ENCODE results near the gene ARL4D. TPM values are rescaled to one million over a fixed set of nuclear protein-coding genes. Genes with fewer than 3 reads are reported as not detected.

Gene ARL4D
- total and polyA plus RNA-seq, 2 donors (not counting 3 experiments of a cell fraction or from before 2014, with no cell fraction given): 3.8 to 4.1 TPM

DNA sequence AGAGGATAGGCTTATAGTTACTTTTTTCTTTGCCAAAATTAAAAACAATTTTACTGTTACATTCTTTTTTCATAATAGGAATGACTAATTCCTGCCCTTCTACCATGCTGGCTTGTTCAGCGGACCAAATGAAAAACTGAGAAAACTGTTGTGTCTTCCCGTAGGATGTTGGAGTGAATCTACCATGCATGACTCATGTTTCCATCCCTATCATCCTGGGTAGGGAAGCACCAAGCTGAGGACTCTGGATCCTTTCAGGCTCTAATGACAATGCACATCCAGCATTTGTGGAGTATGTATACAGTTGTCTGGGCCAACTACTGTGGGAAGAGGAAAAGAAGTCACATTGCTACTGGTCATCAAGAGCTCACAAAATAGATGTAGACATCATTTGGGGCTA lies 43.9 kb downstream of the ARL4D start:
- Histone ChIP-seq H3K4me3 (replicated peaks in 1 of 3; ENCODE audit: insufficient read depth in 1 of 3, low read depth in 1 of 3, low read length in 3 of 3) (no peak overlapping the region), H3K9ac (replicated peaks; ENCODE audit: extremely low read depth, insufficient read depth, low read length) (no peak overlapping the region), H4K20me1 (replicated peaks; ENCODE audit: control insufficient read depth, extremely low read depth, insufficient read depth, low read length) (no peaks in the 10 kb centered on the region), H3K27me3 (ENCODE audit: control insufficient read depth in 2 of 2, insufficient read depth in 2 of 2, low read length in 2 of 2) (peaks cover 4 to 6% of the 10 kb centered on the region in 2 experiments), H3K27ac (ENCODE audit: insufficient read depth, low read depth, low read length) (no peak overlapping the region), H3K4me2 (ENCODE audit: insufficient read depth, low read length) (no peak overlapping the region), H3K36me3 (ENCODE audit: control insufficient read depth in 2 of 2, extremely low read depth in 1 of 2, insufficient read depth in 2 of 2, low read length in 2 of 2) (no peaks in the 10 kb centered on the region), H2AFZ (ENCODE audit: low read depth, low read length) (no peak overlapping the region), H3K79me2 (ENCODE audit: control insufficient read depth, insufficient read depth, low read length) (no peaks in the 10 kb centered on the region), H3K4me1 (ENCODE audit: control insufficient read depth, extremely low read depth, insufficient read depth, low read length) (no peaks in the 10 kb centered on the region), H3K9me3 (replicated peaks; ENCODE audit: control insufficient read depth, insufficient read depth, low read length) (no peaks in the 10 kb centered on the region), H3K9me1 (replicated peaks; ENCODE audit: control insufficient read depth, extremely low read depth, insufficient read depth, low read length) (no peaks in the 10 kb centered on the region)
- BruUV-seq (replicated peaks): no TSS peak
- intact Hi-C loops (cut with micrococcal nuclease): no loop called here
- dilution Hi-C loops (cut with MboI; ENCODE audit: extremely low pct_ligation_motif_present, low sequenced_read_pairs): no loop called here
- no peak for TF ChIP-seq EZH2 (IDR thresholded peaks at IDR 0.05; ENCODE audit: borderline replicate concordance, low read depth, low read length, severe bottlenecking)
- no peak for TF ChIP-seq POLR2A (IDR thresholded peaks at IDR 0.05; ENCODE audit: low read depth, low read length)
- TF ChIP-seq FOS (IDR thresholded peaks at IDR 0.05; ENCODE audit: borderline replicate concordance, insufficient read depth, low read length): no peak
- TF ChIP-seq, protein P1, sequence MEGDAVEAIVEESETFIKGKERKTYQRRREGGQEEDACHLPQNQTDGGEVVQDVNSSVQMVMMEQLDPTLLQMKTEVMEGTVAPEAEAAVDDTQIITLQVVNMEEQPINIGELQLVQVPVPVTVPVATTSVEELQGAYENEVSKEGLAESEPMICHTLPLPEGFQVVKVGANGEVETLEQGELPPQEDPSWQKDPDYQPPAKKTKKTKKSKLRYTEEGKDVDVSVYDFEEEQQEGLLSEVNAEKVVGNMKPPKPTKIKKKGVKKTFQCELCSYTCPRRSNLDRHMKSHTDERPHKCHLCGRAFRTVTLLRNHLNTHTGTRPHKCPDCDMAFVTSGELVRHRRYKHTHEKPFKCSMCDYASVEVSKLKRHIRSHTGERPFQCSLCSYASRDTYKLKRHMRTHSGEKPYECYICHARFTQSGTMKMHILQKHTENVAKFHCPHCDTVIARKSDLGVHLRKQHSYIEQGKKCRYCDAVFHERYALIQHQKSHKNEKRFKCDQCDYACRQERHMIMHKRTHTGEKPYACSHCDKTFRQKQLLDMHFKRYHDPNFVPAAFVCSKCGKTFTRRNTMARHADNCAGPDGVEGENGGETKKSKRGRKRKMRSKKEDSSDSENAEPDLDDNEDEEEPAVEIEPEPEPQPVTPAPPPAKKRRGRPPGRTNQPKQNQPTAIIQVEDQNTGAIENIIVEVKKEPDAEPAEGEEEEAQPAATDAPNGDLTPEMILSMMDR (IDR thresholded peaks at IDR 0.05; ENCODE audit: extremely low read depth in 1 of 2, insufficient read depth in 1 of 2, low read depth in 1 of 2, low read length in 2 of 2): no peak
- TF ChIP-seq POLR2AphosphoS5 (IDR thresholded peaks at IDR 0.05; ENCODE audit: insufficient read depth, low read depth, low read length): no peak
- TF ChIP-seq GATA2 (IDR thresholded peaks at IDR 0.05; ENCODE audit: insufficient read depth, insufficient read length, low read depth, low read length): no peak
- no peak for TF ChIP-seq JUN (IDR thresholded peaks at IDR 0.05; ENCODE audit: borderline replicate concordance, insufficient read depth, insufficient read length, low read depth)
- TF ChIP-seq MAX (IDR thresholded peaks at IDR 0.05; ENCODE audit: insufficient read depth, insufficient read length): no peak
- TF ChIP-seq MYC (IDR thresholded peaks at IDR 0.05; ENCODE audit: low read depth, low read length): no peak
- CTCF ChIA-PET: no interaction called here
- POLR2A ChIA-PET: interaction anchor here (0.6 to 1.1 kb wide), 2 partner anchors 44 to 499 kb away, joined by 3 read pairs; partner anchors contain the start of gene ARL4D
- FAIRE-seq (no peak), DNase-seq (ENCODE audit: low read depth, low spot score) (no peak)

Data from endothelial cell of umbilical vein (primary cell).